K562 (cell line): ENCODE data around the gene COL15A1. TPM values are rescaled to one million over a fixed set of nuclear protein-coding genes. Genes with fewer than 3 reads are reported as not detected.
A peak's percentile ranks its signal among the peaks of the same experiment; 100 is the strongest.

Experiments
- ATAC-seq: fragments of 200-7000 bp; cut with Tn5 transposase; 3 replicates; pipeline ENCODE4 v1.9.1; 2020; ENCODE audit warnings: moderate library complexity
- BruUV-seq: library from RNA; stranded (reverse); fragments of 400-500 nt; replicated peaks from 2 replicates; lab custom pipeline; 2021; lab: Mats Ljungman, UMichigan
- CTCF ChIA-PET: fragments of 300-600 bp; formaldehyde crosslinking; extraction: SDS; loops from one replicate; lab custom pipeline; 2021; ENCODE audit warnings: low intra/inter-chr PET ratio; lab: Yijun Ruan, JAX
- POLR2A ChIA-PET: fragments of 300-600, 350-650 bp; sonication (Branson Sonifier 250); formaldehyde crosslinking; extraction: SDS; loops from one replicate; lab custom pipeline; 2021; ENCODE audit warnings: antibody characterized with exemption, inconsistent platforms; lab: Yijun Ruan, JAX
- DNase-seq, 4 experiments: peaks; one replicate each; pipeline versions ENCODE4 v3.0.0 to v3.0.0-alpha.2; 2011 to 2018; ENCODE audit warnings: low spot score in 3 of 4, mixed read lengths in 3 of 4; ENCODE audit errors: extremely low read depth in 1 of 4
- FAIRE-seq: peaks from 2 replicates; lab custom pipeline; 2011; peaks lifted over from hg19 to GRCh38; lab: Jason Lieb, UNC
- H2AFZ ChIP-seq: 2 replicates; pipeline ENCODE4 v1.6.0; 2011; ENCODE audit warnings: low read depth, low read length, control low read depth, inconsistent platforms
- H3K27ac ChIP-seq: fragments of 200-600 bp; 3 replicates; pipeline ENCODE4 v1.8.0; 2011; ENCODE audit warnings: low read depth, mild to moderate bottlenecking, control low read depth, inconsistent platforms, low read length, moderate library complexity, mixed read lengths; ENCODE audit errors: extremely low read depth
- H3K27me3 ChIP-seq, 2 experiments: fragments of 300-600 bp in 1 of 2; 2 replicates in 1 of 2; 3 replicates in 1 of 2; pipeline versions ENCODE4 v1.6.0 to v1.8.0; 2011; ENCODE audit warnings: inconsistent platforms in 2 of 2, low read length in 2 of 2, mild to moderate bottlenecking in 1 of 2, mixed read lengths in 1 of 2, moderate library complexity in 1 of 2; ENCODE audit not compliant: control insufficient read depth in 2 of 2, insufficient read depth in 2 of 2
- H3K36me3 ChIP-seq: fragments of 300-600 bp; 3 replicates; pipeline ENCODE4 v1.8.0; 2011; ENCODE audit warnings: mild to moderate bottlenecking, low read length, inconsistent platforms; ENCODE audit not compliant: control insufficient read depth, insufficient read depth
- H3K4me1 ChIP-seq, 2 experiments: fragments of 200-600 bp in 1 of 2; replicated peaks in 1 of 2; 2 replicates in 1 of 2; 3 replicates in 1 of 2; pipeline versions ENCODE4 v1.5.1 to v1.8.0; 2011; ENCODE audit warnings: inconsistent platforms in 2 of 2, low read length in 2 of 2, mild to moderate bottlenecking in 1 of 2, mixed read lengths in 1 of 2, moderate library complexity in 1 of 2; ENCODE audit not compliant: control insufficient read depth in 2 of 2, insufficient read depth in 2 of 2
- H3K4me2 ChIP-seq: 2 replicates; pipeline ENCODE4 v1.6.1; 2011; ENCODE audit warnings: low read length, control low read depth, inconsistent platforms, mixed read lengths; ENCODE audit not compliant: insufficient read depth
- H3K4me3 ChIP-seq: fragments of 200-600 bp; sonication (generic), shearing (Covaris generic); 2 replicates; pipeline ENCODE4 v1.5.1; 2016; ENCODE audit warnings: control low read depth, inconsistent platforms
- H3K79me2 ChIP-seq: fragments of 200-600 bp; 3 replicates; pipeline ENCODE4 v1.8.0; 2011; ENCODE audit warnings: low read length, inconsistent platforms; ENCODE audit not compliant: control insufficient read depth, insufficient read depth
- H3K9ac ChIP-seq, 2 experiments: 2 replicates each; pipeline versions ENCODE4 v1.6.0 to v1.6.1; 2011; ENCODE audit warnings: low read depth in 2 of 2, low read length in 2 of 2, control low read depth in 1 of 2, inconsistent platforms in 1 of 2, mild to moderate bottlenecking in 1 of 2, mixed read lengths in 1 of 2; ENCODE audit not compliant: insufficient read depth in 1 of 2
- H3K9me1 ChIP-seq: one replicate; pipeline ENCODE4 v1.6.0; 2011; ENCODE audit warnings: inconsistent platforms, mild to moderate bottlenecking, low read length, moderate library complexity; ENCODE audit not compliant: control insufficient read depth, insufficient read depth
- H3K9me3 ChIP-seq: replicated peaks from 2 replicates; pipeline ENCODE4 v1.5.1; 2011; ENCODE audit warnings: low read depth, low read length, inconsistent platforms; ENCODE audit not compliant: control insufficient read depth, insufficient read depth
- H4K20me1 ChIP-seq: replicated peaks from 2 replicates; pipeline ENCODE4 v1.6.1; 2011; ENCODE audit warnings: low read length, inconsistent platforms, mixed read lengths; ENCODE audit not compliant: control insufficient read depth, insufficient read depth
- CTCF ChIP-seq, 3 experiments: IDR thresholded peaks in 2 of 3; conservative IDR thresholded peaks in 1 of 3; 2 replicates each; pipeline ENCODE4 v1.5.1; 2011 to 2012; ENCODE audit warnings: low read length in 3 of 3, mild to moderate bottlenecking in 3 of 3, control low read depth in 2 of 3, improper control_type of control experiment in 1 of 3, inconsistent platforms in 1 of 3, low read depth in 1 of 3, mixed read lengths in 1 of 3, moderate library complexity in 1 of 3; ENCODE audit not compliant: insufficient read depth in 2 of 3
- FOXP1 ChIP-seq: sonication (generic); formaldehyde crosslinking; IDR thresholded peaks from 2 replicates; pipeline ENCODE4 v1.8.0; 2022; ENCODE audit warnings: mild to moderate bottlenecking, missing genetic modification reagents
- MEIS2 ChIP-seq: fragments of 450-650 bp; IDR thresholded peaks from 2 replicates; pipeline ENCODE4 v1.6.1; 2014; ENCODE audit warnings: mild to moderate bottlenecking; ENCODE audit not compliant: partially characterized antibody
- PKNOX1 ChIP-seq: fragments of 450-650 bp; IDR thresholded peaks from 2 replicates; pipeline ENCODE4 v1.6.1; 2016
- ZNF316 ChIP-seq: fragments of 450-650 bp; IDR thresholded peaks from 2 replicates; pipeline ENCODE4 v1.6.1; 2016
- ZNF589 ChIP-seq: fragments of 200-800 bp; sonication (Bioruptor generic); IDR thresholded peaks from 2 replicates; pipeline ENCODE4 v1.6.1; 2016; ENCODE audit warnings: low read depth, missing genetic modification characterization, missing compliant biosample characterization
- WGBS: fragments of 100-300 bp; shearing (Covaris generic); methylation state at CpG from one replicate; pipeline ENCODE4 v1.1.6; 2016; ENCODE audit warnings: low coverage, mixed read lengths; ENCODE audit not compliant: insufficient coverage; ENCODE audit errors: missing lambda C conversion rate; 5-methylcytosine and 5-hydroxymethylcytosine counted together
- in situ Hi-C: fragments of 300-500 bp; cut with MboI; formaldehyde crosslinking; loops from 4 replicates; pipeline ENCODE4 v1.15.0; 2018; ENCODE audit warnings: inconsistent platforms, mixed read lengths
- intact Hi-C: fragments of 100-400 bp; cut with micrococcal nuclease; formaldehyde crosslinking; loops from 2 replicates; pipeline ENCODE4 v1.14.2; 2022
- polyA plus RNA-seq, 8 experiments: library from polyadenylated mRNA; depleted of rRNA in 4 of 8; stranded (reverse) in 5 of 8; unstranded in 3 of 8; fragments of >200 nt; fragmentation: Nextera tagmentation in 2 of 8; fragmentation: Illumina TruSeq in 1 of 8; extraction: Ambion mirVana in 2 of 8; extraction: Trizol in 1 of 8; gene quantifications; 2 replicates each; pipeline versions ENCODE4 v1.2.1 to v1.2.3, GENCODE V29; 2011 to 2014; ENCODE audit warnings: inconsistent platforms in 1 of 8, missing spikeins in 1 of 8
- total RNA-seq, 7 experiments: library from RNA; depleted of rRNA in 6 of 7; stranded (reverse); fragments of >200 nt in 6 of 7; fragmentation: Illumina TruSeq in 2 of 7; extraction: Trizol in 2 of 7; gene quantifications; 2 replicates each; pipeline versions ENCODE4 v1.2.1 to v1.2.3, GENCODE V29; 2011 to 2021; ENCODE audit warnings: low replicate concordance in 1 of 7

COL15A1 gene
- total and polyA plus RNA-seq, 9 of the 15 experiments (the other 6 are each of a cell fraction or from before 2014, with no cell fraction given) = 0.46 to 5.1 (median 2.6) TPM

GRCh38 chr9:99026956-99027298, 83.2 kb downstream of the COL15A1 start:
- in situ Hi-C loops = no loop called here
- intact Hi-C loops = loop anchor here (5.0 kb wide), 1 partner anchor 50 kb away; no protein-coding TSS in a partner anchor
- ATAC-seq (peak; percentile 67), DNase-seq (peak in 1 of 4 experiments; percentile 41), FAIRE-seq (peak; percentile 59)
- no peaks in the 10 kb centered on the region for H4K20me1 ChIP-seq
- CTCF ChIA-PET = no interaction called here
- BruUV-seq = no TSS peak
- H3K4me2 ChIP-seq = no peak overlapping the region
- no peak overlapping the region for H3K27ac ChIP-seq
- H3K9me1 ChIP-seq = no peaks in the 10 kb centered on the region
- H3K4me3 ChIP-seq = no peak overlapping the region
- no peak overlapping the region for H3K9ac ChIP-seq
- TF ChIP-seq CTCF (IDR thresholded peaks at IDR 0.05 in 2 of 3, conservative IDR thresholded peaks at IDR 0.05 in 1 of 3; ENCODE audit: insufficient read depth in 2 of 3, low read depth in 1 of 3, low read length in 3 of 3) (peak; percentile 11 to 41 (median 15); a peak in 2 of 6 replicates), MEIS2 (peak; percentile 15), ZNF589 (CRISPR knock-in tag) (no peak), ZNF316 (0 out of 2 replicates have a peak, but pooled peaks have one; percentile 29), PKNOX1 (peak; percentile 76), FOXP1 (CRISPR knock-in tag) (no peak)
- H3K4me1 ChIP-seq = peaks cover 16 to 34% of the 10 kb centered on the region in 2 experiments
- H3K36me3 ChIP-seq = no peaks in the 10 kb centered on the region
- H3K9me3 ChIP-seq = no peaks in the 10 kb centered on the region
- H3K79me2 ChIP-seq = no peaks in the 10 kb centered on the region
- no peak overlapping the region for H2AFZ ChIP-seq
- POLR2A ChIA-PET = interaction anchor here (0.6 to 2.5 kb wide), 5 partner anchors 8 to 79 kb away, joined by 3 to 13 read pairs (median 4); no protein-coding TSS in a partner anchor
- H3K27me3 ChIP-seq = no peaks in the 10 kb centered on the region
- WGBS = 22% methylated on average over 3 of the region's 3 CpGs
